Activated naive CD4-positive, alpha-beta T cell treated with anti-CD3 and anti-CD28 coated beads, Interleukin-2, amount 10 ng/mL, durations not matched to agents 5 hours and 36 hours (primary cell): ENCODE results near the gene DIP2B. TPM values are rescaled to one million over a fixed set of nuclear protein-coding genes. Genes with fewer than 3 reads are reported as not detected.

Source experiments
- total RNA-seq, 2 experiments: library from RNA; stranded (reverse); gene quantifications; one replicate each; pipeline ENCODE4 v1.2.3, GENCODE V29; 2021

The DIP2B gene
- total RNA-seq, result 10 to 100 TPM; 33.8 to 34.4 TPM

DNA sequence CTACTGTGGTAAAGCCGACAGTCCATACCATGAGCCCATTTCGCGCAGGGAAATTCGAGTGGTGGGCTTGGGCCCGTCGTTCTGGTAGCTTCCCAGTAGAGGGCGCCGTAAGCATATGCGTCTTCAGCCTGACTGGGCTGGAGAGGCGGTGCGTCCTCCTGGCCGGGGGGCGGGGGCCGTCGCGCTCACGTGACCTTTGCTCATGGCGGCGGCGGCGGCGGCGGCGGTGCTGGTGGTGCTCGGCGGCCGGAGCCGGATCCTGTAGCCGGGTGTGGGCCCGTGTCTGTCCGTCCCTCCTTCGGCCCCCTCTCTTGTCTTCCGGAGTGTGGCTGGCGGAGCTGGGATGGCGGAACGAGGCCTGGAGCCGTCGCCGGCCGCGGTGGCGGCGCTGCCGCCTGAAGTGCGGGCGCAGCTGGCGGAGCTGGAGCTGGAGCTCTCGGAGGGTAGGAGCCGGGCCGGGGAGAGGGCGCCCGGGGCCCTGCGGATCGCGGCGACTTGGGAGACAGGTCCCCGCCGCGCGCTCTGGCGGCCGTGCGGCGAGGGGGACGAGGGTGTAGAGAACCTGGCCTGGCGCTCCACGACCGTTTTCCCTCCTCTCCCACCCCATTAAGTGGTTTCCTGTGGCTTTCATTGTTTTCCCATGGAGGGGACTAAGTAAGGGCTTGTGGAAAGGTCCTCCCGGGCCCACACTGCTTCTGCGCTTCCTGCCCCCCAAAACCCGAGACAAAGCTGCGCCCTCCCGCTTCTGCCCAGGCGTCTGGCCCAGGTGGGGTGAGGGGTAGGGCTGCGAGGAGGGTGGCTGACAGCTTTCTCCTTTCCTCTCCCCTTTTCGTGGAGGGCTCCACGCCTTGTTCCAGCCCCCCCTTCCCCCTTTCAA, at the start of gene DIP2B:
Gene DIP2B, plus strand, starts transcription at position 188 of the 877 bp plus-strand sequence. Its CDS starts 156 bp downstream, at position 344.

GRCh38 chr12:50763639-50764285, 259.0 kb downstream of the DIP2B start, which contains the start of gene ATF1:
Gene ATF1, plus strand, starts transcription at chr12:50764101. Its CDS starts 16,045 bp downstream, at chr12:50780146.

Other genes starting within 250 kb of the DIP2B start
- gene LIMA1, start 221.5 kb upstream of the DIP2B start, total RNA-seq, result 1 to 10 TPM; 8.1 to 8.9 TPM
- gene FAM186A, start 108.4 kb upstream of the DIP2B start, total RNA-seq, result not detected
- 10 to 100 TPM; 40.0 to 48.3 TPM for gene LARP4, start 104.1 kb upstream of the DIP2B start, total RNA-seq